Pancreas (tissue), 10 donors: ENCODE data around the gene SURF4. TPM values are rescaled to one million over a fixed set of nuclear protein-coding genes. Genes with fewer than 3 reads are reported as not detected.

Experiments
- ATAC-seq, 4 donors: fragments of 200-7000 bp; cut with Tn5 transposase; one replicate each; pipeline versions ENCODE4 v1.8.0 to v1.9.1; 2020; ENCODE audit warnings: mild to moderate bottlenecking in 4 of 4, moderate library complexity in 4 of 4
- DNase-seq, 6 donors: peaks; one replicate each; pipeline ENCODE4 v3.0.0-alpha.2; 2020
- FAIRE-seq: peaks from 2 replicates; lab custom pipeline; 2012; peaks lifted over from hg19 to GRCh38; lab: Jason Lieb, UNC
- H3K27ac ChIP-seq, 4 donors: fragments of 200-600 bp; sonication (generic); 1 replicate in 3 of 4; 2 replicates in 1 of 4; pipeline versions ENCODE4 v1.5.0 to v1.8.0; 2020
- H3K27me3 ChIP-seq, 4 donors: fragments of 200-600 bp; one replicate each; pipeline ENCODE4 v1.8.0; 2021
- H3K36me3 ChIP-seq, 3 donors: fragments of 200-600 bp; sonication (generic) in 1 of 3; one replicate each; pipeline versions ENCODE4 v1.5.0 to v1.8.0; 2020 to 2021
- H3K4me1 ChIP-seq, 3 donors: fragments of 200-600 bp; one replicate each; pipeline ENCODE4 v1.8.0; 2021
- H3K4me3 ChIP-seq, 4 donors: fragments of 200-600 bp; sonication (generic) in 2 of 4; one replicate each; pipeline versions ENCODE4 v1.5.0 to v1.8.0; 2020 to 2021
- H3K9me3 ChIP-seq, 4 donors: fragments of 200-600 bp; one replicate each; pipeline ENCODE4 v1.8.0; 2021
- WGBS, 2 donors: extraction: QIAGEN DNeasy Blood & Tissue Kit; methylation state at CpG; one replicate each; pipeline ENCODE4 v1.1.7; 2013; 5-methylcytosine and 5-hydroxymethylcytosine counted together
- intact Hi-C, 3 donors: fragments of 100-400 bp; cut with DNase I; formaldehyde crosslinking; loops; one replicate each; pipeline versions ENCODE4 v1.11.1 to v1.14.2; 2022
- polyA plus RNA-seq, 2 donors: library from polyadenylated mRNA; stranded (reverse); fragments of 200-250 nt; gene quantifications; one replicate each; pipeline ENCODE4 v1.2.3, GENCODE V29; 2013
- total RNA-seq, 6 donors: library from RNA; stranded (reverse); fragmentation: NEBNext Ultra II Directional in 4 of 6; extraction: Animal tissue kit (Norgen Biotek cat#: 25700) in 4 of 6; gene quantifications; one replicate each; pipeline versions ENCODE4 v1.2.1 to v1.2.4, GENCODE V29; 2021 to 2023
- TF ChIP-seq, protein P1 (sequence below), 4 donors: fragments of 200-600 bp; sonication (generic) in 3 of 4; IDR thresholded peaks; one replicate each; pipeline versions ENCODE4 v1.5.0 to v1.8.0; 2021; ENCODE audit warnings: antibody characterized with exemption in 4 of 4
- donor health status: healthy with polysubstance abuse.
- donor health status: DM: no; HTN: no; CAD: no; lungs with moderate emphysema.
- donor health status: DM: no; HTN: no; CAD: no.
- donor health status: control.
- donor health status: control.
- donor health status: Bipolar disorder and iron deficiency.
- donor health status: DM: yes; HTN: yes; CAD: no.
- donor health status: DM: no; HTN: no; CAD: no.
- donor health status: DM: no; HTN: no; CAD: no.
- donor health status: DM: yes; HTN: yes; CAD: no.

SURF4 gene
- total and polyA plus RNA-seq, 8 donors, result 63.1 to 132 (median 116) TPM

DNA sequence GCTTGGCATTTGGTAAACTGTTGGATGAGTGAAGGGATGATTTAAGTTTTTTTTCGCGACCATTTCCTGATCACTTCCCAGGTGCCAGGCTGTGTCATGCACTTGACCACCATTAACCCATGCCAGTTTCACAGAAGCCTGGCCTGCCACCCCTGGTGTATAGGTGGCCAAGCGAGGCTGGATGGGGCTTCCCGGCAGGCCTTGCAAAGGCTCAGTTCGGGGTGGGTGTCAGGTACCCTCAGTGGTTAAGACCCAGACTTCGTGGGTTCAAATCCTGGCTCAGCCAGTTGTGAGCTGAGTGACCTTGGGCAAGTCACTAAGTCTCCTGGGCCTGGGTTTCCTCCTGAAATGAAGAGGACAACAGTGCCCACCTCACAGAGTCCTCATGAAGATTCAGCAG lies 30.3 kb downstream of the SURF4 start:
- intact Hi-C loops, result no loop called here
- WGBS, 2 donors, result 83 to 86% methylated on average over 6 of the region's 6 CpGs
- FAIRE-seq (no peak), DNase-seq (peak in 2 of 6 donors; percentile 15 to 39), ATAC-seq (no peak)
- H3K27me3 ChIP-seq, result no peaks in the 10 kb centered on the region
- H3K9me3 ChIP-seq, result no peaks in the 10 kb centered on the region
- H3K27ac ChIP-seq, result no peak overlapping the region
- peaks cover 6 to 47% (median 21%) of the 10 kb centered on the region in 3 donors for H3K36me3 ChIP-seq
- H3K4me1 ChIP-seq, result peaks cover 6 to 15% (median 8%) of the 10 kb centered on the region in 3 donors
- no peak overlapping the region for H3K4me3 ChIP-seq
- TF ChIP-seq, protein P1, sequence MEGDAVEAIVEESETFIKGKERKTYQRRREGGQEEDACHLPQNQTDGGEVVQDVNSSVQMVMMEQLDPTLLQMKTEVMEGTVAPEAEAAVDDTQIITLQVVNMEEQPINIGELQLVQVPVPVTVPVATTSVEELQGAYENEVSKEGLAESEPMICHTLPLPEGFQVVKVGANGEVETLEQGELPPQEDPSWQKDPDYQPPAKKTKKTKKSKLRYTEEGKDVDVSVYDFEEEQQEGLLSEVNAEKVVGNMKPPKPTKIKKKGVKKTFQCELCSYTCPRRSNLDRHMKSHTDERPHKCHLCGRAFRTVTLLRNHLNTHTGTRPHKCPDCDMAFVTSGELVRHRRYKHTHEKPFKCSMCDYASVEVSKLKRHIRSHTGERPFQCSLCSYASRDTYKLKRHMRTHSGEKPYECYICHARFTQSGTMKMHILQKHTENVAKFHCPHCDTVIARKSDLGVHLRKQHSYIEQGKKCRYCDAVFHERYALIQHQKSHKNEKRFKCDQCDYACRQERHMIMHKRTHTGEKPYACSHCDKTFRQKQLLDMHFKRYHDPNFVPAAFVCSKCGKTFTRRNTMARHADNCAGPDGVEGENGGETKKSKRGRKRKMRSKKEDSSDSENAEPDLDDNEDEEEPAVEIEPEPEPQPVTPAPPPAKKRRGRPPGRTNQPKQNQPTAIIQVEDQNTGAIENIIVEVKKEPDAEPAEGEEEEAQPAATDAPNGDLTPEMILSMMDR (IDR thresholded peaks at IDR 0.05), result no peak

DNA sequence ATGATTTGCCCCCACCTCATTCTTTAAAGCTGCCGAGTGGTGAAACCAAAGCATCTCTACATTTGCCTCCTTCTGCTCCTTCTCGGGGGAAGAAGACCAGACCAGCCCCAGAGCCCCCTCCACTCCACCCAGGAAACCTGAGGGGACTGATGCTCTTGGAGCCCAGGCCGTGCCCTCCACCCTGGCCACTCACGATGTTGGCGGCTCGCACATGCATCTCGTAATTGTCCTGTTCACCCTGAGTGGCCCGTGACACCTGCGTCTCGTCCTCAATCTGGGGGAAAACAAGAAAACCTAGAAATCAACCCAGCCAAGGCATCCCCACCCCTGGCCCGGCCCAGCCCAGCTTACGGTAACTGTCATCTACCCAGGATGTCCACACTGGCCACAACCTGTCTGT lies 30.9 kb downstream of the SURF4 start:
- no peak for FAIRE-seq
- no peaks in the 10 kb centered on the region for H3K27me3 ChIP-seq
- H3K27ac ChIP-seq, result no peak overlapping the region
- DNase-seq, result peak in 2 of 6 donors; percentile 17 to 44
- peaks cover 2 to 44% (median 14%) of the 10 kb centered on the region in 3 donors for H3K36me3 ChIP-seq
- WGBS, 2 donors, result 93 to 96% methylated on average over 12 of the region's 12 CpGs
- no peak overlapping the region for H3K4me3 ChIP-seq
- H3K9me3 ChIP-seq, result no peaks in the 10 kb centered on the region
- TF ChIP-seq, protein P1 (IDR thresholded peaks at IDR 0.05), result no peak
- intact Hi-C loops, result no loop called here
- peaks cover 6 to 14% (median 8%) of the 10 kb centered on the region in 3 donors for H3K4me1 ChIP-seq
- no peak for ATAC-seq

DNA sequence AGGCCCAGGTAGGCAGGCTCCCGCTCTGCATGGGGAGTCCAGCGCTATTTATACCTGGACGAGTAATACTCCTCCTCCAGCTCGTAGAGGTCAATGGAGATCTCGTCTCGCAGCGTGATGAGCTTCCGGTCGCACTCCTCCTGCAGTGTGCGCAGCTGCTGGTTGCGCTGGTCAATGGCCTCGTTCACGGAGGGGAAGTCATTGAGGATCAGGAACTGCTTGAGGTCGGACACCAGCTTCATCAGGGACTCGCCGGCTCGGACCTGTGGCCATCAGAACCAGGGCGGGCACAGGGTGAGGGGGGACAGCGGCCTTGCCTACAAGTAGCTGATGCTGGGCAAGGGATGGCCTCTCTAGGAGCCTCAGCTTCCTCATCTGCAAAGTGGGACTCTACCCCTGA lies 31.8 kb downstream of the SURF4 start:
- H3K4me3 ChIP-seq, result no peak overlapping the region

DNA sequence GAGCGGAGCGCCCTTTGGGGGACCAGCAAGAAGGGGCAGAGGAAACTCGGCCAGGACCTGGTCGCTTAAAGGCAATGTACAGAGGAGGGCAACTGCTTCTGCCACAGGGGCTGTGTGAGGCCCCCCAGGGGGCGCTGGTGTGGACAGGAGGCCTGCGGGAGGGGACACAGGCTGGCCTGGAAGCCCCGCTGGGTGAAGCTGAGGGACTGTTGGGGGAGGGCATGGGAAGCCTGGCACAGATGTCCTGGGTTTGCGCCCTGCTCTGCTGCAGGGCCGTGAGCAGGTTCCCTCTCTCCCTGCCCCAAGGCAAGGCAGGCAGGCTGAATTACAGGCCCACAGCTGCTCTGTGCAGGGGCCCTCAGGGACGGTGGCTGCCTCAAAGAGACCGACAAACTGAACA lies 33.3 kb downstream of the SURF4 start:
- DNase-seq, result peak in 3 of 6 donors; percentile 11 to 66 (median 41)
- H3K27ac ChIP-seq, result no peak overlapping the region
- no peak for FAIRE-seq
- H3K27me3 ChIP-seq, result no peaks in the 10 kb centered on the region
- peaks cover 0 to 35% (median 9%) of the 10 kb centered on the region in 3 donors for H3K36me3 ChIP-seq
- intact Hi-C loops, result no loop called here
- H3K4me1 ChIP-seq, result peaks cover 0 to 6% (median 5%) of the 10 kb centered on the region in 3 donors
- TF ChIP-seq, protein P1 (IDR thresholded peaks at IDR 0.05), result no peak
- ATAC-seq, result no peak
- no peaks in the 10 kb centered on the region for H3K9me3 ChIP-seq
- H3K4me3 ChIP-seq, result no peak overlapping the region
- 88% methylated on average over 11 of the region's 11 CpGs for WGBS, 2 donors

More for the DNA sequence above, 31.8 kb downstream of the SURF4 start:
- H3K4me1 ChIP-seq, result peaks cover under 1 to 6% (median 6%) of the 10 kb centered on the region in 3 donors
- no peak overlapping the region for H3K27ac ChIP-seq
- intact Hi-C loops, result no loop called here
- no peaks in the 10 kb centered on the region for H3K27me3 ChIP-seq
- TF ChIP-seq, protein P1 (IDR thresholded peaks at IDR 0.05), result no peak
- ATAC-seq (no peak), FAIRE-seq (no peak), DNase-seq (peak in 2 of 6 donors; percentile 8 to 39)
- no peaks in the 10 kb centered on the region for H3K9me3 ChIP-seq
- 93 to 96% methylated on average over 19 of the region's 19 CpGs for WGBS, 2 donors
- H3K36me3 ChIP-seq, result peaks cover 0 to 35% (median 9%) of the 10 kb centered on the region in 3 donors

DNA sequence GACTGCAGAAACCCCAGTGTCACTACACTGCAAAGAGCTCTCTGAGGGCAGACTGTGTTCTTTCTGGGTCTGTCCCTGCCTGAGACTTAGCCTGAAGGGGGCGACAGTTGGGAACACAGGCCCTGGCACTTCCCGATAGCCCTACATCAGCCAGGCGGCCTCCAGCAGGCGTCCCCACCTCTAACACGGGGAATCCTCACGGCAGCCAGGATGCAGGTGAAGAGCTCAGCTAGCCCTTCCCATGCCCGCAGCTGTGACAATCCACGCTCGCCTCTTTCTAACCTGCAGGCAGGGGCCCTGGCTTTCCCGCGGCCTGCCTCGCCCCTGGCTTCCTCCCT lies 33.8 kb downstream of the SURF4 start:
- H3K9me3 ChIP-seq, result no peaks in the 10 kb centered on the region
- TF ChIP-seq, protein P1 (IDR thresholded peaks at IDR 0.05), result no peak
- DNase-seq, result peak in 1 of 6 donors; percentile 58
- peaks cover 0 to 35% (median 9%) of the 10 kb centered on the region in 3 donors for H3K36me3 ChIP-seq
- H3K27ac ChIP-seq, result no peak overlapping the region
- FAIRE-seq, result no peak
- H3K4me3 ChIP-seq, result no peak overlapping the region
- WGBS, 2 donors, result 84 to 90% methylated on average over 12 of the region's 12 CpGs
- ATAC-seq, result no peak
- peaks cover 0 to 6% (median 5%) of the 10 kb centered on the region in 3 donors for H3K4me1 ChIP-seq
- intact Hi-C loops, result no loop called here
- H3K27me3 ChIP-seq, result no peaks in the 10 kb centered on the region
